ENCODE results near the gene ZNF609. TPM values are rescaled to one million over a fixed set of nuclear protein-coding genes. Genes with fewer than 3 reads are reported as not detected.

The ZNF609 gene
- 10 to 100 TPM; 18.6 to 40.1 (median 23.7) TPM for total RNA-seq

- DNase-seq (ENCODE audit: low spot score in 2 of 2), result peak; percentile 94 to 95
- Histone ChIP-seq H3K9me3 (no peaks in the 10 kb centered on the region), H3K4me3 (peak within 1 kb of the TSS; percentile 87), H3K27me3 (no peaks in the 10 kb centered on the region), H3K27ac (peak within 1 kb of the TSS; percentile 96), H3K4me1 (peaks cover 56% of the 10 kb centered on the region), H3K36me3 (peaks cover 13% of the 10 kb centered on the region)
- TF ChIP-seq, protein P1, sequence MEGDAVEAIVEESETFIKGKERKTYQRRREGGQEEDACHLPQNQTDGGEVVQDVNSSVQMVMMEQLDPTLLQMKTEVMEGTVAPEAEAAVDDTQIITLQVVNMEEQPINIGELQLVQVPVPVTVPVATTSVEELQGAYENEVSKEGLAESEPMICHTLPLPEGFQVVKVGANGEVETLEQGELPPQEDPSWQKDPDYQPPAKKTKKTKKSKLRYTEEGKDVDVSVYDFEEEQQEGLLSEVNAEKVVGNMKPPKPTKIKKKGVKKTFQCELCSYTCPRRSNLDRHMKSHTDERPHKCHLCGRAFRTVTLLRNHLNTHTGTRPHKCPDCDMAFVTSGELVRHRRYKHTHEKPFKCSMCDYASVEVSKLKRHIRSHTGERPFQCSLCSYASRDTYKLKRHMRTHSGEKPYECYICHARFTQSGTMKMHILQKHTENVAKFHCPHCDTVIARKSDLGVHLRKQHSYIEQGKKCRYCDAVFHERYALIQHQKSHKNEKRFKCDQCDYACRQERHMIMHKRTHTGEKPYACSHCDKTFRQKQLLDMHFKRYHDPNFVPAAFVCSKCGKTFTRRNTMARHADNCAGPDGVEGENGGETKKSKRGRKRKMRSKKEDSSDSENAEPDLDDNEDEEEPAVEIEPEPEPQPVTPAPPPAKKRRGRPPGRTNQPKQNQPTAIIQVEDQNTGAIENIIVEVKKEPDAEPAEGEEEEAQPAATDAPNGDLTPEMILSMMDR (IDR thresholded peaks at IDR 0.05), result no peak
- peak; percentile 12 to 32 for TF ChIP-seq POLR2A (IDR thresholded peaks at IDR 0.05)
- TF ChIP-seq EP300 (IDR thresholded peaks at IDR 0.05), result no peak
- peak in 2 of 3 donors; percentile 21 to 72 for TF ChIP-seq POLR2AphosphoS5 (IDR thresholded peaks at IDR 0.05)
- WGBS, result 3% methylated on average over 14 of the region's 45 CpGs
These were observed at the start of gene ZNF609 for GRCh38 chr15:64460206-64460723. Gene ZNF609 (plus strand): TSS chr15:64460578. CDS start chr15:64499420, 38,842 bp downstream.

DNA sequence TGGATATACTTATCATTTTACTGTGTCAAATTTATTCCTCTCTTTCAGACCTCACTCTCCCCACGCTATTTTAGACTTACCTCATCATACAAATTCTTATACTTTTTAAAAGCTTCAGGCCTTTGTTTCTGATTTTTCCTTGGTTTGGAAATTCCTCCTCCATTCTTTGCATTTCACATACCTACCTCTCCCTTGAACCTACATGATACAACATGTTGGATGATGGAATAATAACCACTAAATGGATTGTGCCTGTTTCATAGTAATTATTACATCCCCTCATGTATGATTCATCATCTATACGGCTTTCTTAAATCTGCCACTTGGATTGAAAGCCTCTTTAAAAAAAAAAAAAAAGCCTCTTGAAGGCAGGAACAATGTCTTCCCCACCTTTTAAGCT lies 48.2 kb upstream of the ZNF609 start:
- Histone ChIP-seq H3K27me3 (no peaks in the 10 kb centered on the region), H3K36me3 (peaks cover 85% of the 10 kb centered on the region), H3K4me3 (no peak overlapping the region), H3K4me1 (no peaks in the 10 kb centered on the region), H3K9me3 (no peaks in the 10 kb centered on the region), H3K27ac (no peak overlapping the region)
- no peak for TF ChIP-seq EP300 (IDR thresholded peaks at IDR 0.05)
- no peak for TF ChIP-seq POLR2A (IDR thresholded peaks at IDR 0.05)
- TF ChIP-seq POLR2AphosphoS5 (IDR thresholded peaks at IDR 0.05), result no peak
- TF ChIP-seq, protein P1 (IDR thresholded peaks at IDR 0.05), result no peak
- 53% methylated on average over 2 of the region's 2 CpGs for WGBS
- no peak for DNase-seq (ENCODE audit: low spot score in 2 of 2)

DNA sequence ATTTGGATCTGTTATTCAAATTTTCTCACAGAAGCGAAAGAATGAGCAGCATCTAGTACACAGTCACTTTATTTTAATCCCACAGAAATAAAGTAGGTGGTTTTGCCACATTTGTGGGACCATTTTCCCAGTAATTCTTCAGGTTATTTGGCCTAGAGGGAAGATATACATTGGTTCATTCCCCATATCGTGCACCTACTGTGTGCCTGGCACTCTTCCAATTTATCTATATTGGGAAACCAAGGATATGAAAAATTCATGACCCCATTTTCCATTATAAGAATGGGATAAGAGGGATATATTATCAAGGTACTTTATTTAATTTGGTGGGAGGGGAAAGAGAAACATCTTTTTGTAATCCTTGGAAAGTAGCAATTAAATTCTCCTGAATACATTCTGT lies 37.7 kb upstream of the ZNF609 start:
- peaks cover 80% of the 10 kb centered on the region for H3K36me3 ChIP-seq
- H3K27me3 ChIP-seq, result no peaks in the 10 kb centered on the region
- H3K27ac ChIP-seq, result no peak overlapping the region
- no peak overlapping the region for H3K4me3 ChIP-seq
- 88% methylated on average over 2 of the region's 2 CpGs for WGBS
- H3K9me3 ChIP-seq, result no peaks in the 10 kb centered on the region
- H3K4me1 ChIP-seq, result no peaks in the 10 kb centered on the region
- TF ChIP-seq EP300 (IDR thresholded peaks at IDR 0.05), result no peak
- TF ChIP-seq, protein P1 (IDR thresholded peaks at IDR 0.05), result no peak
- no peak for DNase-seq (ENCODE audit: low spot score in 2 of 2)

DNA sequence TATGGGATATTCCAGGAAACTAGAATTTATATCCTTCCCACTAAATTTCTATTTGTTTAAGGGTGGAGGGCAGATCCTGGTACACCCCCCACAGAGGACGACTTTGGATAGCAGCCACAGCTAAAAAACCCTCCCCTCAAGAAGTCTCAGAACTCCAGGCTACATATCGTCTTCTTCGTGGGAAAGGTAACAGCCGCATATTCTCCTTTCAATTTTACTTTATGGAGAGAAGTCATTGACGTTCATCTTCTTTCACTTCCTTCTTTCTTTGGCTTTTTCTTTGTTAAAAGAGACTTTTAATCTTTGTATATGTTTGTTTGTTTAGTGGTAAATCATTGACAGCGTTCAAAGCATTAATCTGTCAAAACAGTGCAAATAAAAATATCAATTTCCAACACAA lies 36.4 kb upstream of the ZNF609 start:
- Histone ChIP-seq H3K27ac (no peak overlapping the region), H3K9me3 (no peaks in the 10 kb centered on the region), H3K4me3 (no peak overlapping the region), H3K27me3 (no peaks in the 10 kb centered on the region), H3K36me3 (peaks cover 80% of the 10 kb centered on the region), H3K4me1 (no peaks in the 10 kb centered on the region)
- DNase-seq (ENCODE audit: low spot score in 2 of 2), result no peak
- 89% methylated on average over 6 of the region's 6 CpGs for WGBS
- no peak for TF ChIP-seq POLR2A (IDR thresholded peaks at IDR 0.05)
- no peak for TF ChIP-seq POLR2AphosphoS5 (IDR thresholded peaks at IDR 0.05)
- TF ChIP-seq EP300 (IDR thresholded peaks at IDR 0.05), result no peak
- TF ChIP-seq, protein P1 (IDR thresholded peaks at IDR 0.05), result no peak

GRCh38 chr15:64425221-64425620 lies 35.2 kb upstream of the ZNF609 start:
- H3K27ac ChIP-seq, result no peak overlapping the region
- peaks cover 6% of the 10 kb centered on the region for H3K4me1 ChIP-seq
- H3K4me3 ChIP-seq, result no peak overlapping the region
- WGBS, result 66% methylated on average over 3 of the region's 3 CpGs
- H3K27me3 ChIP-seq, result no peaks in the 10 kb centered on the region
- TF ChIP-seq, protein P1 (IDR thresholded peaks at IDR 0.05), result no peak
- TF ChIP-seq POLR2AphosphoS5 (IDR thresholded peaks at IDR 0.05) (no peak), POLR2A (IDR thresholded peaks at IDR 0.05) (no peak), EP300 (IDR thresholded peaks at IDR 0.05) (no peak)
- H3K36me3 ChIP-seq, result peaks cover 69% of the 10 kb centered on the region
- no peak for DNase-seq (ENCODE audit: low spot score in 2 of 2)
- H3K9me3 ChIP-seq, result no peaks in the 10 kb centered on the region

All from suprapubic skin (tissue), 4 donors.